SK-N-MC (cell line): ENCODE measurements around the gene HSP90AA1.
"Not testable (repeated sequence)": the region's sequence is repeated elsewhere in the genome, so short reads cannot be mapped to it uniquely, and the experiment has no call there.

Source experiments
- EZH2 ChIP-seq: fragments of 200-600 bp; sonication (generic); IDR thresholded peaks from one replicate; pipeline ENCODE4 v1.6.1; 2017; ENCODE audit warnings: antibody characterized with exemption
- FOXP2 ChIP-seq: optimal IDR thresholded peaks from 2 replicates; pipeline ENCODE3; 2011; ENCODE audit warnings: mild to moderate bottlenecking, moderate library complexity; ENCODE audit not compliant: insufficient read depth; ENCODE audit errors: extremely low read length, control extremely low read depth
- POLR2AphosphoS5 ChIP-seq: IDR thresholded peaks from 2 replicates; pipeline ENCODE4 v1.6.1; 2012; ENCODE audit warnings: mild to moderate bottlenecking, low read depth, low read length, borderline replicate concordance

GRCh38 chr14:102084522-102084921 lies 2.3 kb downstream of the HSP90AA1 start:
- not testable (repeated sequence) for TF ChIP-seq FOXP2, POLR2AphosphoS5, EZH2
